HG02623 (cell line): ENCODE results near the gene TSHR.

Experiments used
- ATAC-seq: cut with Tn5 transposase; IDR thresholded peaks from one replicate; pipeline ENCODE4 v1.9.1; 2021; ENCODE audit warnings: moderate library complexity; ENCODE audit not compliant: unreplicated experiment

The TSHR gene

DNA sequence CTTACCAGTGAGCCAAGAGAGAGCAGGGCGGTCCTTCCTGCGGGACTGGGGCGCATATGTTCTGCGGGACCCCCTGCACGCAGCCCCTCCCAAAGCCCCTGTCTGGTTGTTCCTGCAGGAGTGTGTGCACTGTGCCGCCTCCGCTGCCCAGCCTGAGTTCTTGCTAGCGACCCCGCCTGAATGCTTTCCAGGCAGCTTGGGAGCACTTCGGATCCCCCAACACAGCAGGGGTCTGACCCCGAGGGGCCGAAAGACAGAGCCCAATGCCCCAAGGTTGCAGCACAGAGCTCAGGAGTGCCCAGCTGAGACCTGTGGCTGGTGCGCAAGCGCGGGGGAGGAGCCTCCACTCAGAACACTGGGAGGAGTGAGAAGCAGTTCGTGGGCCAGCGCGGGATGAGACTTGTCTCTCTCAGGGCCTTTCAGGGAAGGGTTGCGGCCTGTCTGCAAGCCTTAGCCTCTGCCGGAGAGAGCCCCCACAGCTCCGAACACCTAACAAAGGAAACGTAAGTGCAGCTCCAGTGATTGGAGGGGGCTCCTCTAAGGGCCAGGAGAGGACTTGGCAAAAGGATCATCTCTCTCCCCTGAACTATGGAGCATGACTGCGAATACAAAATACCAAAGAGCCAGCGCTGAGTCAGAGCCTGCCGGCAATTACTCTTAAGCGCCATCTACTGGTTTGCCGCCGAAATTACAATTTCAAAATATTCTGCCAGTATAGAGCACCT, 214.8 kb downstream of the TSHR start:
- ATAC-seq = peak; percentile 94

DNA sequence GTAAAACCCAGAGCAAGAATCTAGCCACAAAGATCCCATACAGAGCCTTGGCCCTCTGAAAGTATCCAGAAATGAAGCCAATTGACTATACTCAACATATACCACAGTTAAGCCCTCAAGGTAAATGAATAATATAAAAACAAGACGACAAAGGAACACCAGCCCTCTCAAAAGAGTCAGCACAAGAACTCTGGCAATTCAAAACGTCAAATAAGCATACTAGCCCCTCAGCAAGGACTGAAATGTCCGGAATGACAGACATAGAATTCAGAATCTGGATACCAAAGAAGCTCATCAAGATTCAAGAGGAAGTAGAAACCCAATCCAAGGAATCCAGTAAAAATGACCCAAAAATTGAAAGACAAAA, 215.4 kb downstream of the TSHR start:
- ATAC-seq = no peak

DNA sequence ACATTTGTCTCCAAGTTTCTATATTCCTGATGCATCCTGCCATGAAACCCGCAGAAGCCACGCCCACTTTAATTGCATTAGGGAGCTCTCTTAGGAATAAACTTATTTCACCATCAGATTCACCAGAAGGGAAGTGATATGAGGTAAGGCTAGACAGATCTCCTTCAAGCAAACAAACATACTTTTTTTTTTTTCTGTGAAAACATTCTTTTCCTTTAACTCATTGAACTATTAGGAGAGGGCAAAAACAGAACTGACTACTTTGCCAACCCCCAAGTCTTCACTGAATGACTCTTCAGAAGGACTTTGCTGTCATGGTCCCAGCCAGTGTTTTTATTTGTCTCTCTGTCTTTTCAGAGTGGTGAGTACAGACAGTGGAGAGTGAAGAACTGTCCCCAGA, 216.9 kb downstream of the TSHR start:
- ATAC-seq = peak; percentile 23

DNA sequence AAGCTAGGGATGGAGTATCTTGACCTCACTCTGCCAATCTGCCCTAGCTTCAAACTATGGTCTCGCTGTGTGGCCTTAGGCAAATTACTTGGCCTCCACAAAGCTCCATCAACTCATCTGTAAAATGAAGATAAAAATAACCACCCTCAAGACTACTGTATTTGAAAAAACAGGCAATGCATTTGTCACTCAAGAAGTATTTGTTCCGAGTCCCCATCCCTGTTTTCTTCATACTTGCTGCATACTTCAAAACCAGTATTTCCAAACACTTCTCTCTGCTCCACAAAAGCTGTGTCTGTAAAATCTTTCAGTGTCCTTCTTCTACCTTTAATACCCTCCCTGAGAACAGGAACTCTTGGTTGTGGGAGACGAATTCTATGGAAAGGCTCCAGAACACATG, 217.5 kb downstream of the TSHR start:
- peak; percentile 27 for ATAC-seq

DNA sequence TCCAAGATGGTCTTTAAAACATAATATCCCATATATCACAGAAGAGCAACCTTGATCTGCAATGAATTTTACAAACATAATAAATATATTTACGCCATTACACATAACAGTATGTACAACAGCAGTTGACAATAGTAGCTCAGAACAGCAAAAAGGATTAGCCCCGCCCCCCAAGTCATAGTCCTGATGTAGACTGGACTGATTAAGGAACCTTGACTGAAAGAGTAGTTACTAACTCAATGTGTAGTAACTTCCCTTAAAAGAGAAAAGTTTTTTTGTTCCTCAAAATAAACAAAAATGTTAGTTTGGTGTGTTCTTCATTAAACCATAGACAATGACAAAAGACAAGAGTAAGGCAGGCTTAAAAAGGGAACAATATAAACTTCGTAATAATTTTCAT, 220.8 kb downstream of the TSHR start:
- no peak for ATAC-seq

DNA sequence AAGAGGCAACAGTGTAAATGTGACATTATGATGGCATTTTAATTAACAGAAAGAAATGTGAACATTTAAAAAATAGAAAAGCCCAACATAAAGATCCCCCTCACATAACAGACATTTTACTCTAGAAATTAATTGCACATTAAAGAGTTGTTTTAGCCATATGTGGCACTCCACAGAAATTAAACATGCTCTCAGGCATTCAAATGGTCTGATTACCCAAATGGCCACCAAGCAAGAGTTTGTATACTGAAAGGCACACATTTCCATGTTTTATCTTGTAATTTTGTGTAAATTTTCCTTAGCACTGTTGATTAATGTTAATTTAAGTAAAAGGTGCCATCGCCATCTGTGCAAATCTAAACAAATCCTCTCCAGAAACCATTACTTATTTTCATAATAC, 221.8 kb downstream of the TSHR start:
- no peak for ATAC-seq

DNA sequence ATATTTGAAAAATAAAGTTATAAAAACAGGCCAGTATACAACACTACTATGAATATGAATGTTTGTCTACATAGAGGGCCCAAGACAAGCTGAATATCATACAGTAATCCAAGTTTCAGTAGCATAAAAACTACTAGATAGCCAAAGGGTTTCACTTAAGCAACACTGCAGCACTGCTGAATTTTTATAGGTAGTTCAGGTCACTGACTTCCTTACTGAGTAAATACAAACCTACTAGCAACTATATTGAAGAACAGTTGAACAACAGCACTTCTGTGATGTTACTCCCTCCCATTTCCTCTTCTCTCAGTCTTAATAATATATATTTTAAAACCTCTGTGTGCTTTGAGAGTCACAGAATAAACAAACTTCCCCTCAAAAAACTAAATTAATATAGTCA, 222.6 kb downstream of the TSHR start:
- ATAC-seq = peak; percentile 57

DNA sequence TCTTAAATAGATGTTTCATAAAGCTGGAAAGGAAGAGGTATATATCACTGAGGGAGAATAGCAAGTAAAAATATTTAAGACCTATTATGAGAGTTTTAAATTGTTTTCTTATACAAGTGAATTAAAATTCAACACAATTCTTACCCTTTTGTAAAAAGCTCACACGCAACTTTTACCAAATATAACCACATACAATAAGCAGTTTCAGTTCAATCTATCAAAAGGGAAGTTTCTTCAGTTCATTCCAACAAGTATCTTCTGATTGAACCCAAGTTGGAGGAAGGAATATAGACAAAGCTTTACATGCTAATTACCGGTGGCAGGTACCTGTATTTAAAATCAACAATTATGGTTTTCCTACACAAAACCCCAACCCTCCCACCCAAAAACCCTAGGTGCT, 224.2 kb downstream of the TSHR start:
- ATAC-seq = no peak

DNA sequence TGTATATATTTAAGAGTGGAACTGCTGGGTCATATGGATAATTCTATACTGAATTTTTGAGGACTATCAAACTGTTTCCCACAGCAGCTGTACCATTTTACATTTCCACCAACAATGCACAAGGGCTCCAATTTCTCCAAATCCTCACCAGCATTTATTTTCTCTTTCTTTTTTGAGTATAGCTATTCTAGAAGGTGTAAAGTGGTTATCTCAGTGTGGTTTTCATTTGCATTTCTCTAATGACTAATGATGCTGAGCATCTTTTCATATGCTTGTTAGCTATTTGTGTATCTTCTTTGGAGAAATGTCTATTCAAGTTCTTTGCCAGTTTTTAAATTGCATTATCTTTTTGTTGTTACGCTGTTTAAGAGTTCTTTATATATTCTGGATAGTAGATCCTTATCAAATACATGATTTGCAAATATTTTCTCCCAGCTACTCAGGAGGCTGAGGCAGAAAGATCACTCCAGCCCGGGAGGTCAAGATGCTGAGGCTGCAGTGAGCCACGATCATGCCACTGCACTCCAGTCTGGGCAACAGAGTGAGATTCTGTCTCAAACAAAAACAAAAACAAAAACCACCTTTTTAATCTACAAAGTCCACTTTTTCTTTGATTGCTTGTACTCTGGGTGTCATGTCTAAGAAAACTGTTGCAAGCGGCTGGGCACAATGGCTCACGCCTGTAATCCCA, 232.6 kb downstream of the TSHR start:
- ATAC-seq = peak; percentile 84

DNA sequence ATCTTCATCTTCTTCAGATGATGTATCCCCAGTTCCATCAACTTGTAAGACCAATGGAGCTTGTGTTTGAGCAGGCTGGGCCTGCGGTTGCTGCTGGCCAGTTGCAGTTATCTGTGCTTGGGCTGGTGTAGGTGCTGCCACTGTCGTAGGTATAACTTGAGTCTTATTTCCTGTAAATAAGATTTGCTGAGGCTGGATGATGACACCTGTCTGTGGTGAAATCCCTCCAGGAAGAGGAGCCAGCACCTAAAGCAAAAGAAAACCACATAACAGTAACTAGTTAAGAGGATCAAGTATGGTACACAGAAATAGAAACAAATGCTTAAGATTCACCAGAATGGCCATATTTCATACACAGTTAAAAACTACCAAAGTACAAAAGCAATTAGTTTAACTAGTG, 237.2 kb downstream of the TSHR start:
- ATAC-seq = no peak

DNA sequence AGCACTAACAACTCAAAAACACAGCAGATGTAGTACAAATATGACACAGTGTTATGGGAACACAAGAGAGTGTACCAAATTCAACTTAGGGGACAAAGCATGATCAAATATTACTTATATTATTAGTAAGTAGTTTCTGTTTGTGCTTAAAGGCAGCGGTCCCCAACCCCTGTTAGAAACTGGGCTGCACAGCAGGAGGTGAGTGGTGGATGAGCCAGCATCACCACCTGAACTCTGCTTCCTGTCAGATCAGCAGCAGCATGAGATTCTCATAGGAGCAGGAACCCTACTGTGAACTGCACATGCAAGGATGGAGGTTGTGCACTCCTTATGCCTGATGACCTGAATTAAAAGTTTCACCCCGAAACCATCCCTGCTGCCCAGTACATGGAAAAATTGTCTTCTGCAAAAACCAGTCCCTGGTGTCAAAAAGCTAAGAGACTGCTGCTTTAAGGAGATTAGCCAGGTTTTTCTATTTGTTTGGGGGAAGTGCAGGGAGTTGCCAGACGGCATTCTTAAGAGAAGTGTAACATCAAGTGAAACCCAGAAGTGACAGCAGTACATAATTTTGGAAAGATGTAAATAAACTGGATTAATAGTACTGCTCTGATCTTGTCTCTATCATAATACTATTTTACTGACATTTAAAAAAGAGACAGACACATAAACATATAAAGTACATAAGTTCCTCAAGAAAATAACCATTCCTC, 238.7 kb downstream of the TSHR start:
- ATAC-seq = no peak
